GM12801 (cell line): ENCODE measurements around the gene WDR73.

Experiments used
- CTCF ChIP-seq: IDR thresholded peaks from one replicate; pipeline ENCODE4 v1.5.1; 2011; ENCODE audit warnings: control low read depth; ENCODE audit not compliant: insufficient read length; ENCODE audit errors: extremely low read depth

Gene WDR73

GRCh38 chr15:84590406-84590805 lies 63.7 kb downstream of the WDR73 start:
- TF ChIP-seq CTCF = no peak
